ENCODE measurements around the gene TACR1.

The TACR1 gene

DNA sequence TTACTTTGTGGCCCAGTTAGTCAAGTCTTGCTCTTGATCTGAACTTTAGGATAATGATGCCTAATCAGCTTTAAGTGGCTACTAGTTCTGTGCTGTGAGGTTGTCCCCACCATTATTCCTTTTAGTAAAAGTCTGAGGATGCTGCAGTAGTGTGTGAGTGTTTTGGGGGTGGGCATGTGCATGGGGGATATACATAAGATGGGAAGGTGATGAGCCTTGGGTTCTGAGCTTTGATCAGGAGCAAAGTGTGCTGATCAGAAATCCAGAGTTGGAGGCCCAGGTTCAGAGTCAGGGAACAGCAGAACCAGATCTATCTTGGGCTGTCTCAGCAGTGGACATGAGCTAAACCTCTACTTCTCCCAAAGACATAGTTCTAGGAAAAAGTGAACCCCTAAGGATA, 174.1 kb downstream of the TACR1 start:
- DNase-seq (ENCODE audit: low read depth in 2 of 2, low spot score in 1 of 2) = no peak

DNA sequence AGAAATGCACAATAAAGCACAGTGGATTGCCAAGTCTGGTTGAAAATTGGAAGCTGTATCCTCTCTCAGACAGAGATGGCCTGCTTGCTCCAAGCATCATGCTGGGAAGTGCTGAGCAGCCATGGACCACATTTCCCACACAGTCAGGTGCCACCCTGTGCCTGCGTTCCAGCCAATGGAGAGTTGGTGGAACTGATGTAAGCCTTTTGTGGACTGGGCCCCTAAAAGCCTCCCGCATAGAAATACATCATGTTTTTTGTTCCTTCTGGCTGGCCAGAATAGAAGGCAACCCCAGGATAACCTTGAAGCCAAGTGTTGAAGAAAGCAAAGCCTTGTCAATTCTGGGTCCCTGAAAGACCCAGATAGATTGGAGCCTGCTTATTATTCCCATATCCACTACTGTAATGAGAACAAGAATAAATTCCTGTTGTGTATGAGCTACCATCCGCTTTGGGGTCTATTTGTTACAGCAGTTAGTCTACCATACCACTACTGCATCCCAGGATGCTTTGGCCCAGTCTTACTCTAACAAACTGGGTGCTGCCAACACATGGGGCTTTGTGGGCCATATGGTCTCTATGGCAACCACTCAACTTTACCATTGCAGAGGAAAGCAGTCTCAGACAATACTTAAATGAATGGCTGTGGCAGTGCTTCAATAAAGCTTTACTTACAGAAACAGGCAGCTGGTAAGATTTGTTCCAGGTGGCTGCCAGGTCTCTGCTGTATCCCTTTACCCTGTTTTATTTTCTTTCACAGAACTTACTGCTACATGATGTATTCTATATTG, 175.5 kb downstream of the TACR1 start:
- DNase-seq (ENCODE audit: low read depth in 2 of 2, low spot score in 1 of 2) = no peak

DNA sequence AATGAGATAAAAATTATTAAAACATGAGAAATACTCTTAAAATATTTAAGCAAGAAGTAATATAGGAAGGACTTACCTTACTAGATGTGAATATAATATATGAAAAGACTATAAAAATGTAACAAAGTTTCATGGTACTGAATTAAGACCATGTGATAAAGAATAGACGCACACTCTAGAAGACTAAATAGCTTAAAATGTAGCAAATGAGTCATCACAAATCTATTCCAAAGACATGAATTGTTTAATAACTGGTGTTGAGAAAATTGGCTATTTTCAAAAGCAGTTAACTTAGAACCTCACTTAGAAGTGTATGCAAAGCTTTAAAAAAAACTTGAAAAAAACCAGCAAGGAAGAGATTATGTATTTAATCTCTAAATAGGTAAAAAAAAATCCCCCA, 176.8 kb downstream of the TACR1 start:
- no peak for DNase-seq (ENCODE audit: low read depth in 2 of 2, low spot score in 1 of 2)

DNA sequence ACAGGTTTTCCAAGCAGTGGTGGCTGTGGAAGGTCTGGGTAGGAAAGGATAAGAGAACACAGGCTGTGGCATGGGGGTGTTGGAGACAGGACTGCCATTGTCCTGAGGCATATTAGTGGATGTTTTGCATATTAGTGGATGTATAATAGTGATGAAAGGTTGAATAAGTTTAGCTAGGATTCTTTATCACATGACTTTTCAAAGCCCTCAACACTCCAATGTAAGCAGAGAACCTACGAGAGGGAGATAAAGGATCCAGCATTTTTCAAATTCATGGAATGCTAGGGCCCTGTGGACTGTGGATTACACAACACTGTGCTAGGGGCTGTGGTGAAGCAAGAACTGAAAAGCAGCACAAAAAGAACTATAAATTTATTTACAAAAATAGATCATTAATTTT, 177.6 kb downstream of the TACR1 start:
- DNase-seq (ENCODE audit: low read depth in 2 of 2, low spot score in 1 of 2) = no peak

DNA sequence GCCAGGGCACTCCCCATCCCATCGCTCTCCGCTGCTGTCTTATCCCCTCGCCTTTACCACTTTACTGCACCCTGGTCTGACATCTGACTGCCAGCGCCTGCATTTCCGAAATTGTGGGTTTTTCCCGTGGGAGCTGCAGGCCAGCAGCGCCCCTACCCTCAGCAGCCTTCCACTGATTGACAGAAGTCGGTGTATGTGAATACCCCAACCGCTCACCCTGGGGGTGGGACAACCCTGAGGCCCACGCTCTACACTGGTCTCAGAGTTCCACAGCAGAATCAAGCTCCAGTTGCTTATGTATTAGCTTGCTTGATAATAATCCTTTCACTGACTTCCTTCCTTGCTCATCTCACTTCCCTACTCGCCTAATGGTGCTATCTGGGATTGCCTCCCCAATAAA, 178.8 kb downstream of the TACR1 start:
- no peak for DNase-seq (ENCODE audit: low read depth in 2 of 2, low spot score in 1 of 2)

DNA sequence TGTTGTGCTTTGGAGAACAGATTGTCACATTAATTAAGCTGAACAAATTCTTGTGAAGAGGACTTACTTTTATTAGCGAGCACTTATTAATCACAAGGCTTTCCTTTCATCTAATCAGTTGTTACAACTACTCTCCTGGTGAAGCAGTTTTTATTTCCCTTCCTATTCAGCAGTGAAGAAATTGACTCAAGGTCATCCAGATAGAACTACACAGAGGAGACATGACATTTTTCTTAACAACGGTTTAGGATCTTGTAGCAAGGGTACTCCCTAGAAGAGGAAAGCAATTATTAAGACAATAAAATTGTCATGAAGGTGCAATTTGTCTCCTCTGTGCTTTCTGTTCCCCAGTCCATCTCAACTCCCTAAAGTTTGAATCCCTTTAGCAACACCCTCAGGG, 179.5 kb downstream of the TACR1 start:
- DNase-seq (ENCODE audit: low read depth in 2 of 2, low spot score in 1 of 2) = no peak

DNA sequence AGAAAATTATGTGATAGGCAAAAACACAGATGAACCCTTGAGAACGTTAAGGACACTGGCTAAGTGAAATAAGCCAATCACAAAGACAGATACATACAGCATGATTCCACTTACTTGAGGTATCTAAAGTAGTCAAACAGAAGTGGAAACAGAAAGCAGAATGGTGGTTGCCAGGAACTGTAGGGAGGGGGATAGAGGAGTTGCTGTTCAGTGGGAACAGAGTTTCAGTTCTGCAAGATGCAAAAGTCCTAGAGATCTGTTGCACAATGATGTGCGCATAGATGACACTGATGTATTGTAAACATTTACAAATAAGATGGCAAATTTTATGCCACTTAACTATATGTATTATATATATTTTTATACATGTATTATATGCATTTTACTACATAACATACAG, 181.2 kb downstream of the TACR1 start:
- DNase-seq (ENCODE audit: low read depth in 2 of 2, low spot score in 1 of 2) = no peak

DNA sequence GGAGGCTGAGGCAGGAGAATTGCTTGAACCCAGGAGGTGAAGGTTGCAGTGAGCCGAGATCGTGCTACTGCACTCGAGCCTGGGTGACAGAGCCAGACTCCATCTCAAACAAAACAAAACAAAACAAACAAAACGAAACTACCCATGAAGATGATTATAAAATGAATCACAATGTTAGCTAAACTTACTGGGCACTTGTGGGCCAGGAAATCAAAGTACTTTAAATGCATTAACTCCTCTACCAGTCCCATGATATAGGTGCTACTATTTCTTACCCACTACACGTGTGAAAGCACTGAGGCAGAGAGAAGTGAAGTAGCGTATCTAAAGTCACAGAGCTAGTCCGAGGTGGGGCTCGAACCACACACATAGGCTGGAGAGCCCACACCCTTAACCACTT, 187.2 kb downstream of the TACR1 start:
- no peak for DNase-seq (ENCODE audit: low read depth in 2 of 2, low spot score in 1 of 2)

DNA sequence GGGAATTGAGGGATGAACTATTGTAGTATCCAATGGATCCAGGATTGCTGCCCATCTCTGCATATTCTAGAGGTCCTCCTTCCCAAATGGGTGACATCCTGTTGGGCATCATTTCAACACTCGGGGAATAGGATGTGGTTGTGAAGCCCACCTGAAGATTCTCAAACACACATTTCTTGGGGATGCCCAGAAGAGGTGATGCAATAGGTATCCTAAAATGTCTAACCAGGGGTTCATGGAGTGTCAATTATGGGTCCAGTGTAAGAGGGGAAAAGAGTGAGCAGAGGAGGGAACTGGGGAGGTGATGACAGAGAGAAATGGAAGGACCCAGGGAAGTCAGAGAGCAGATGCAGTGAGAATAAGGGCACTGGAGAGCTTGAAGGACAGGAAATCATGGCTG, 188.7 kb downstream of the TACR1 start:
- DNase-seq (ENCODE audit: low read depth in 2 of 2, low spot score in 1 of 2) = no peak

DNA sequence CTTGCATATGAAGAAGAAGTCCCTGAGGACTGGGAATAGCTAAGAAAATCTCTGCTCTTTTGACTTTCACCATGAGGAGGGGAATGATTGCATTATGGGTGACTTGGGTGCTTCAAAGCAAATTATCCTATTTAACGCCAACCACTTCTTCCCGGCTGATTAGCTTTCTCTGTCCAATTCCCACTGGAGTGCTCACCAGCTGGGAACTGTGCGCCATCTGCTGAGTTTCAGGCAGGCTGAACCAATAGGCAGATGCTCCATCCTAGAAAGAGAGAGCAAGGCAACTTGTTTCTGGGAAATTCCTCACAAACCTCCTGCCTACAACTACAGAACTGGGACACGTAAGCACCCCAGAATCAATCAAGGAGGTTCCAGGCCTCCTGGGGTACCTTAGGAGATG, 191.5 kb downstream of the TACR1 start:
- DNase-seq (ENCODE audit: low read depth in 2 of 2, low spot score in 1 of 2) = no peak

DNA sequence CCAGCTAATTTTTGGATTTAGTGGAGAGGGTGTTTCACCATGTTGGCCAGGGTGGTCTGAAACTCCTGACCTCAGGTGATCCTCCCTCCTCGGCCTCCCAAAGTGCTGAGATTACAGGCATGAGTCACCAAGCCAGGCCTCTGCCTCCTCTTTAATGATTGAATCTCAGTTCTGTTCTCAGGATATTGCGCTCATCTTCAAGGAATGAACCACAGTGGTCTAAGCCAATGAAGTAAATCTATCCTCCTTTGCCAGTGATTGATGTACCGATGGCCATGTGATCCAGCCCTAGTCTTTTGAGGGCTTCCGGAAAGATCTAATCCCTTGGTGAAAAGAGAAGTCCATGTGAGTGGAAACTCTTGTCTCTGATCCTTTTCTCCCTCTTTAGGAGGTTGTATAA, 192.3 kb downstream of the TACR1 start:
- DNase-seq (ENCODE audit: low read depth in 2 of 2, low spot score in 1 of 2) = no peak

DNA sequence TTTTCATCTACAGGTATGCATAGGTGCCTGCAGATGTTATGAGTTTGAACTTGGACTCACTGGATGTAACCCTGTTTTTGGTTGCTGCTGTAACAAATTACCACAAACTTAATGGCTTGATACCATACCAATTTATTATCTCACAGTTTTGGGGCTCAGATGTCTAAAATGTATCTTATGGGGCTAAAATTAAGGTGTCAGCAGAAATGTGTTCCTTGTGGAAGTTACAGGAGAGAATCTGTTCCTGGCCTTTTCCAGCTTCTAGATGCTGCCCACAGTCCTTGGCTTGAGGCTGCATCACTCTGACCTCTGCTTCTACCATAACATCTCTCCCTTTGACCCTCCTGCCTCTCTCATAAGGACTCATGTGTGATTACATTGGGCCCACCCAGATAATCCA, 193.3 kb downstream of the TACR1 start:
- no peak for DNase-seq (ENCODE audit: low read depth in 2 of 2, low spot score in 1 of 2)

DNA sequence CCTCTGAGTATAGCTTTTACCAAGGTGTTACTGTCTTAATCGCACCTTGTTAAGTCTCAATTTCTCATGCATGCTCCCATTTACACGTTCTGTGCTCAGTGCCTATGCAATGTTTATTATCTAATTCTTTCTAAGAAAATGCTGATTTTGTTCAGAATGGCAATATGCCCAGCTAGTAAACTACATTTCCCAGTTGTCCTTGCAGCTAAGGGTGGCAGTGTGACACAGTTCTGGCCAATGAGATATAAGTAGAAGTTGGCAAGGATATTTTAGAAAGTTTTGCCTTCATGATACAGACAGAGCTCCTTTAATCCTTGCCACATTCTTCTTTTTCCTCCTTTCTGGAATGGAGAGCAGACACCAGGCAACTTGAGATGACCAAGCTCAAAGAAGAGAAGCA, 195.5 kb downstream of the TACR1 start:
- DNase-seq (ENCODE audit: low read depth in 2 of 2, low spot score in 1 of 2) = no peak

DNA sequence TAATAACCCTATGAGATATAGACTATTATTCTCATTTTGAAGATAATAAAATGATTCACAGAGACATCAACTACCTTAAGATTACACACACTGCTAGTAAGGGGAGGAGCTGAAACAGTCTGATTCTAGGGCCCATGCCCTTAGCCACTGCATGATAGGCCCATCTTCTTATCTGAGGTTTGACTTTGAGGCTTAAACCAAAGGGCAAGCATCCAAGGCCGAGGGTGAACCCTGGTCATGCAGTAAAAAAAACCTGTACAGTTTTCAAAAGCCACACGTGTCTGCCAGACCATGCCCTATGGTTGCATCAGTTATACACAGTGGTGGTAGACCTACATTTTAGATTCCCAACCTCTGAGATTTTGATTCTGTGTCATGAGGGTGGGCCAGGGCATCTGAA, 196.0 kb downstream of the TACR1 start:
- DNase-seq (ENCODE audit: low read depth in 2 of 2, low spot score in 1 of 2) = no peak

DNA sequence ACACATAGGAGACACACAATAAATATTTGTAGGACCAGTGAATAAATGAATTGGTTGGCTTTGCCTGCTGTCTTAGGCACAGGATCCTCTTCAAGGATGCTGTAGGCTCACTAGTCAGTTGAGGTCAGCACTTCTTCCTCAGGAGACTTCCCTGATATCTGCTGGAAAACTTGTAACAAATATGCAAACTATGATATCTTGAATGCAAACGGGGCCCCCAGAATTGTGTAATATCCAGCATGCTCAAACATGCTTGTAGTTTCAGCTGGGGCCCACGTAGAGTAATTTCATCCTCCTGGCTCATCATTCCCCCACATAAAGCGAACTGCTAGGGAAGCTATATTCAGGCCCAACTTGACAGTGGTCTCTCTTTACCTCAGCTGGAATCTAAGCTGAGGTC, 197.3 kb downstream of the TACR1 start:
- no peak for DNase-seq (ENCODE audit: low read depth in 2 of 2, low spot score in 1 of 2)

DNA sequence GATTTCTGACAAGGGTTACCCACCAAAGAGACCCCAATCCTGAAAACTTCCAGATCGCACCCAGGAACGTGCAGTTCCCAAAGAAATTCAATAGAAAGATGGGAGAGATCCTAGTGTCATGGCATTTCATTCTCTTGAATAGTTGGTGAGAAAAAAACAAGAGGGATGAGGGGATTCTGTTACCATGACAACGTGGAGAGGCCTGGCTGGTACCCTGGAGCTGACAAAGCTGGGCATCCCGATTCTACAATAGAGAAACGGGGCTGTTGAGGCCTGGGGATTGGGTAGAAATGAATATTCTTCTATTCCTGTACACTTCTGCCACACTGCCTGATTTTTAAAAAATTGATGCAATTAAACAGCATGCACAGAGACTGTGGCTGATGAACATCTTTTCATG, 199.9 kb downstream of the TACR1 start:
- no peak for DNase-seq (ENCODE audit: low read depth in 2 of 2, low spot score in 1 of 2)

Data from stimulated activated CD8-positive, alpha-beta memory T cell treated with anti-CD3 and anti-CD28 coated beads, Interleukin-4, amount 100 ng/mL, for 1 hour (primary cell).